GM12878 (cell line): ENCODE measurements around the gene CERK.

ENCODE experiments used
- CBX5 ChIP-seq: sonication (generic); IDR thresholded peaks from 2 replicates; pipeline ENCODE4 v1.6.1; 2016; ENCODE audit warnings: low read depth, moderate library complexity, mild to moderate bottlenecking, inconsistent platforms
- CREM ChIP-seq: IDR thresholded peaks from 2 replicates; pipeline ENCODE4 v1.6.1; 2014; ENCODE audit warnings: antibody characterized with exemption, low read depth
- CTCF ChIP-seq, 3 experiments: IDR thresholded peaks in 2 of 3; conservative IDR thresholded peaks in 1 of 3; 2 replicates each; pipeline ENCODE4 v1.5.1; 2011; ENCODE audit warnings: low read depth in 3 of 3, low read length in 3 of 3, mild to moderate bottlenecking in 3 of 3, control low read depth in 2 of 3, moderate library complexity in 2 of 3, inconsistent platforms in 1 of 3, mixed read lengths in 1 of 3; ENCODE audit not compliant: control insufficient read depth in 2 of 3, insufficient read depth in 1 of 3; ENCODE audit errors: extremely low read depth in 1 of 3
- EED ChIP-seq: sonication (generic); IDR thresholded peaks from 2 replicates; pipeline ENCODE4 v1.6.1; 2016; ENCODE audit warnings: antibody characterized with exemption, low read depth
- MLLT1 ChIP-seq: fragments of 450-650 bp; IDR thresholded peaks from 2 replicates; pipeline ENCODE4 v1.6.1; 2016; ENCODE audit warnings: mild to moderate bottlenecking
- NFYB ChIP-seq: IDR thresholded peaks from 2 replicates; pipeline ENCODE4 v1.6.1; 2011; ENCODE audit warnings: low read depth, mild to moderate bottlenecking, low read length, improper control_type of control experiment, moderate library complexity; ENCODE audit not compliant: insufficient read depth
- PAX5 ChIP-seq: IDR thresholded peaks from 2 replicates; pipeline ENCODE4 v1.6.1; 2011; ENCODE audit warnings: low read depth, low read length, borderline replicate concordance
- POLR2AphosphoS5 ChIP-seq: IDR thresholded peaks from 2 replicates; pipeline ENCODE4 v1.6.1; 2011; ENCODE audit warnings: mild to moderate bottlenecking, low read length, inconsistent platforms
- RAD21 ChIP-seq: IDR thresholded peaks from 2 replicates; pipeline ENCODE4 v1.6.1; 2011; ENCODE audit warnings: mild to moderate bottlenecking, low read depth, low read length, moderate library complexity; ENCODE audit not compliant: insufficient read depth
- RBBP5 ChIP-seq: fragments of 200-600 bp; sonication (generic); conservative IDR thresholded peaks from 2 replicates; pipeline ENCODE4 v1.6.1; 2016
- TAF1 ChIP-seq: IDR thresholded peaks from 2 replicates; pipeline ENCODE4 v1.6.1; 2011; ENCODE audit warnings: mild to moderate bottlenecking, low read depth, low read length, borderline replicate concordance
- ZNF24 ChIP-seq: fragments of 450-650 bp; IDR thresholded peaks from 2 replicates; pipeline ENCODE4 v1.6.1; 2017; ENCODE audit warnings: antibody characterized with exemption, mild to moderate bottlenecking

DNA sequence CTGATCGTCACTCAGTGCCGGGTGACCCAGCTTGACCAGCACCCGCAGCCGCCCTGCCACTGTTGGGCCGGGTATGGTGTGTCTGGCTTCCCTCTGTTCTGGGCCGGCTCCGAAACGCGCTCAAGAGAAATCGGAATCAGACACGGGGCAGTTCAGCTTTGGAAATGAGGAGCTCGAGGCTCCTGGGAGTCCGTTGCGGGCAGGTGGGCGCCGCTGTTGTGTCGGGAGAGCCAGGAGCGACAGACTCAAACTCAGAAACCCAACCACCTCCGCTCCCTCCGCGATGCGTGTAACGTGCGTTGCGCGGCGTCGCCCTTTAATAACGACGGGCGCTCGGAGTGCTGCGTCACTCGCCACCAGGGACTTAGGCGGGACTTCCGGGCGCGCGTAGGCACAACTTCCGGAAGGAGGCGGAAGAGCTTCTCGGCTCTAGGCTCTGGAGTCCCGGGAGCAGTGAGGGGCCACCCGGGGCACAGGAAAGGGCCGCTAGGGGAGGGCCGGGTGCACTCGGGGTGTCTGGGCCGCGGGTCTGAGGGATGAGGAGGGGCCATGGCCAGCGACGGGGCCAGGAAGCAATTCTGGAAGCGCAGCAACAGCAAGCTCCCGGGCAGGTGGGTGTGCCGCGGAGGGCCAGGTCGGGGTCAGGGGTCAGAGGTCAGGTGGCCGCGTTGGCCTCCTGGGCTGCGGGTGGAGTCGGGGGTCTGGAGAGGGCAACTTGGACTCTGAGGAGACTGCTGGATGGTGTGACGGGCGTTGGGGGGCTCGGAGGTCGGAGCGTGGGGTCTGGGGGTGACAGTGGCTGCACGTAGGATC is 24.4 kb upstream of the CERK start, which contains the start of gene TBC1D22A:
- TF ChIP-seq RBBP5 (no peak), RAD21 (no peak), TAF1 (peak; percentile 89), CTCF (IDR thresholded peaks at IDR 0.05 in 2 of 3, conservative IDR thresholded peaks at IDR 0.05 in 1 of 3; ENCODE audit: control insufficient read depth in 2 of 3, extremely low read depth in 1 of 3, insufficient read depth in 1 of 3, low read depth in 3 of 3, low read length in 3 of 3) (0 out of 6 replicates have a peak, but pooled peaks of 2 of the 3 experiments have one; percentile 0 to 9), EED (no peak), NFYB (no peak), POLR2AphosphoS5 (peak; percentile 96), MLLT1 (no peak), ZNF24 (no peak), CREM (peak; percentile 99), CBX5 (0 out of 2 replicates have a peak, but pooled peaks have one; percentile 62), PAX5 (no peak)
